ENCODE results near the gene LARP6.
"Not testable (repeated sequence)": the region's sequence is repeated elsewhere in the genome, so short reads cannot be mapped to it uniquely, and the experiment has no call there.

The LARP6 gene

GRCh38 chr15:70829371-70830166, 24.4 kb downstream of the LARP6 start:
- peaks cover 12% of the 10 kb centered on the region for H3K4me1 Mint-ChIP-seq (ENCODE audit: low read depth)
- no peak overlapping the region for H3K4me3 Mint-ChIP-seq
- intact Hi-C loops (cut with micrococcal nuclease), result loop anchor here (5.0 kb wide), 1 partner anchor 613 kb away; no protein-coding TSS in a partner anchor
- H3K27me3 Mint-ChIP-seq, result no peaks in the 10 kb centered on the region
- H3K27ac Mint-ChIP-seq, result no peak overlapping the region
- H3K9me3 Mint-ChIP-seq, result no peaks in the 10 kb centered on the region
- H3K36me3 Mint-ChIP-seq (ENCODE audit: low read depth), result no peaks in the 10 kb centered on the region

GRCh38 chr15:70827721-70828120, 26.2 kb downstream of the LARP6 start:
- Mint-ChIP-seq H3K4me3 (no peak overlapping the region), H3K4me1 (ENCODE audit: low read depth) (peaks cover 12% of the 10 kb centered on the region), H3K27me3 (peaks cover 3% of the 10 kb centered on the region), H3K27ac (no peak overlapping the region), H3K9me3 (no peaks in the 10 kb centered on the region), H3K36me3 (ENCODE audit: low read depth) (no peaks in the 10 kb centered on the region)
- intact Hi-C loops (cut with micrococcal nuclease), result loop anchor here (5.0 kb wide), 1 partner anchor 615 kb away; no protein-coding TSS in a partner anchor

DNA sequence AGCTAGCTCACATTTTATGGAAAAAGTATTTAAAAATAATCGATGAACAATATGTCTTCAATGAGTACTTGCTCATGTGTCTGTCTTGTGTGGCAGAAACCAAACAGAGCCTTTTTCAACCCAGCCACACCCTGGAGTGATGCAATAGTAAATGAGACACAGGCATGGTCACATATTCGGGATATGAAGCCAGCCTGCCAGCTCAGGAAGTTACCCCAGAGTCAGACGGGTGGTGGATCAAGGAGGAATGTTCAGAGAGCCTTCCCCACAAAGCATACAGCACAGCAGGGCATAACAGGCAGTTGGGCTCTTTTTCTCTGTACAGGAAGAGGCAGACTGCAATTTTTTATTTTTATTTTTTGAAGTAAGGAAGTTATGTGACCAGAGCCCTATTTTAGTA, 27.3 kb downstream of the LARP6 start:
- H3K27me3 Mint-ChIP-seq, result peaks cover 3% of the 10 kb centered on the region
- no peak overlapping the region for H3K4me3 Mint-ChIP-seq
- intact Hi-C loops (cut with micrococcal nuclease), result loop anchor here (5.0 kb wide), 1 partner anchor 616 kb away; no protein-coding TSS in a partner anchor
- peaks cover 12% of the 10 kb centered on the region for H3K4me1 Mint-ChIP-seq (ENCODE audit: low read depth)
- H3K36me3 Mint-ChIP-seq (ENCODE audit: low read depth), result no peaks in the 10 kb centered on the region
- peak overlapping the region; percentile 21 for H3K27ac Mint-ChIP-seq
- H3K9me3 Mint-ChIP-seq, result no peaks in the 10 kb centered on the region

- Mint-ChIP-seq H3K4me3 (no peak overlapping the region), H3K27me3 (peaks cover 3% of the 10 kb centered on the region), H3K36me3 (ENCODE audit: low read depth) (no peaks in the 10 kb centered on the region), H3K9me3 (no peaks in the 10 kb centered on the region), H3K4me1 (ENCODE audit: low read depth) (peaks cover 12% of the 10 kb centered on the region), H3K27ac (peak overlapping the region; percentile 21)
- intact Hi-C loops (cut with micrococcal nuclease), result loop anchor here (5.0 kb wide), 1 partner anchor 616 kb away; no protein-coding TSS in a partner anchor
Observed at GRCh38 chr15:70825841-70826240, 28.1 kb downstream of the LARP6 start.

DNA sequence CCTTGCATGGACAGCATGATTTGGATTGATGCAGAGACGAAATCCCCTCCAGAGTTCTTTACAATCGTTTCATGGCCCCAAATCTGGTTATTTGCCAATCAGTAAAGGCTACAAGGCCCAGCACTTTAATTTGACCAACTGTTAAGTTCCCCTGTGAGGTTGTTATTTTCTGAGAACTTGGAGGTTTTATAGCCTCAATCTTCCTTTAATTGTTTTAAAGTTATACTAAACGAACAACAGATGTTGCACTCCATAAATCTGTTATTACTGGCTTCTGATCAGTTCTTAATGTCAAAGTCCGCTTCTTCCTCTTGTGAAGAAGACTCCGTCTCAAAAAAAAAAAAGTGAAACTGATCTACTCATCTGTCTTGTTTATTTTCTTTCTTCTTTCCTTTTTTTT, 30.8 kb downstream of the LARP6 start:
- intact Hi-C loops (cut with micrococcal nuclease), result no loop called here
- H3K4me3 Mint-ChIP-seq, result no peak overlapping the region
- no peak overlapping the region for H3K27ac Mint-ChIP-seq
- H3K9me3 Mint-ChIP-seq, result no peaks in the 10 kb centered on the region
- no peaks in the 10 kb centered on the region for H3K36me3 Mint-ChIP-seq (ENCODE audit: low read depth)
- peaks cover 12% of the 10 kb centered on the region for H3K4me1 Mint-ChIP-seq (ENCODE audit: low read depth)
- H3K27me3 Mint-ChIP-seq, result peaks cover 3% of the 10 kb centered on the region

DNA sequence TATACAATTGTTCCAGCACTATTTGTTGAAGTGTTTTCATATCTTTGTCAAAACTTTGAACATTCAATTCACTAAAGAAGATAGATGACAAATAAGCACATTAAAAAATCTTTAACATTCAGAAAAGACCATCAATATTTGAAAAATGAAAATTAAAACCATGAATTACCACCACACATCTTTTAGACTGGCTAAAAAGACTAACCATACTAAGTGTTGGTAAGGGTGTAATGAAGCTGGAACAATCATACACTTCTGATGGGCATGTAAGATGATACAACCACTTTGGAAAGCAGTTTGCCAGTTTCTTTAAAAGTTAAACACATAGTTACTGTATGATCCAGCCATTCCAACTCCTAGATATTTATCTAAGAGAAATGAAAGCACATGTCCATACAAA, 33.7 kb downstream of the LARP6 start:
- Mint-ChIP-seq H3K27ac (no peak overlapping the region), H3K27me3 (peaks cover 3% of the 10 kb centered on the region), H3K36me3 (ENCODE audit: low read depth) (no peaks in the 10 kb centered on the region), H3K9me3 (no peaks in the 10 kb centered on the region), H3K4me3 (no peak overlapping the region), H3K4me1 (ENCODE audit: low read depth) (no peaks in the 10 kb centered on the region)
- intact Hi-C loops (cut with micrococcal nuclease), result no loop called here

- Mint-ChIP-seq H3K4me1 (ENCODE audit: low read depth) (no peaks in the 10 kb centered on the region), H3K4me3 (no peak overlapping the region), H3K27ac (no peak overlapping the region)
Observed at GRCh38 chr15:70818580-70818979, 35.4 kb downstream of the LARP6 start.

GRCh38 chr15:70817266-70817665, 36.7 kb downstream of the LARP6 start:
- Mint-ChIP-seq H3K4me1 (ENCODE audit: low read depth) (no peaks in the 10 kb centered on the region), H3K9me3 (no peaks in the 10 kb centered on the region), H3K36me3 (ENCODE audit: low read depth) (no peaks in the 10 kb centered on the region), H3K27ac (no peak overlapping the region), H3K27me3 (no peaks in the 10 kb centered on the region), H3K4me3 (no peak overlapping the region)
- intact Hi-C loops (cut with micrococcal nuclease), result no loop called here

More at GRCh38 chr15:70818580-70818979, 35.4 kb downstream of the LARP6 start:
- Mint-ChIP-seq H3K27me3 (peaks cover 2% of the 10 kb centered on the region), H3K9me3 (no peaks in the 10 kb centered on the region), H3K36me3 (ENCODE audit: low read depth) (no peaks in the 10 kb centered on the region)
- intact Hi-C loops (cut with micrococcal nuclease), result no loop called here

DNA sequence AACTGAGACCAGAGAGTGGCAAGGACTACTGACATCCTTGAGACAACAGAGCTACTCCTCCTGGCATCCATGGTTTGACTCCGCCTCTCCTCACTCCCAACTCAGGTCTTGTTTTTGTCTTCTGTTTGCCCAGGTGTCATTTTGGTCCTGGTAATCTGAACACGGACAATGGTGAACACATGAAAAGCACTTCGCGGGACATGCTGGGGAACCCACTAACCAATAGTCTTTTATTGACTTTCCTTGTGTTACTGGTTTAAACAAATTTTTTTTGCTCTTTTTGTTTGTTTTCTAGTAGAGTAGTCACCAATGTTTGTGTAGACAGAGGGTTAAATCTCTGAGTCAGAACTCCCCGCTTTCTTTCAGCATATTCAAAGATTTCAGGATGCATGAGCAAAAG, 38.4 kb downstream of the LARP6 start:
- no peaks in the 10 kb centered on the region for H3K9me3 Mint-ChIP-seq

GRCh38 chr15:70815011-70815410, 38.9 kb downstream of the LARP6 start:
- H3K9me3 Mint-ChIP-seq; H3K27me3 Mint-ChIP-seq; H3K36me3 Mint-ChIP-seq (ENCODE audit: low read depth); H3K4me1 Mint-ChIP-seq (ENCODE audit: low read depth); H3K4me3 Mint-ChIP-seq; H3K27ac Mint-ChIP-seq; intact Hi-C loops (cut with micrococcal nuclease): not testable (repeated sequence)

More for the DNA sequence above, 38.4 kb downstream of the LARP6 start:
- no peaks in the 10 kb centered on the region for H3K4me1 Mint-ChIP-seq (ENCODE audit: low read depth)
- no peaks in the 10 kb centered on the region for H3K36me3 Mint-ChIP-seq (ENCODE audit: low read depth)
- intact Hi-C loops (cut with micrococcal nuclease), result no loop called here
- H3K27ac Mint-ChIP-seq, result no peak overlapping the region
- H3K4me3 Mint-ChIP-seq, result no peak overlapping the region
- H3K27me3 Mint-ChIP-seq, result no peaks in the 10 kb centered on the region

DNA sequence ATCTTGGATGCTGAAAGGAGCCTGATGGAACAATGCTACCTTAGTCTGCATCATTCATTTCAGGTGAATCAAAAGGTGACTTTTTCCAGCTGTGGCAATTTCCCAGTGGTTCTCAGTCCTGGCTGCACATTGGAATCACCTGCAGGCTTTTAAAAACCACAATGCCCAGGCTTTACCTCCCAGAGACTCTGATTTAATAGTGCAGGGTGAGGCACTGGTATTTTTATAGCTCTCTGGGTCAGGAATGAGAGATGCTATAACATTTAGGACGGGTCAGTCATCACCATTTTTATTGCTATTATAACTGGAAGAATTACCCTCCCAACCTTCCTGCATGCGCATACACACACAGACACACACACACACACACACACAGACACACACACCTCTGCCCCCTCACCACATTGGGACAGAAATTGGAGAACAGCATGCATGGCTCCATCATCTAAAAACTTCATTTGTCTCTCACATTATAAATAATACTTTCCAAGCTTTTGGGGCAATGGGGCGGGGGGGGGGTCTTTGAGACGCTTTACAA, 41.1 kb downstream of the LARP6 start:
- Mint-ChIP-seq H3K4me3 (no peak overlapping the region), H3K4me1 (ENCODE audit: low read depth) (peaks cover under 1% of the 10 kb centered on the region), H3K9me3 (no peaks in the 10 kb centered on the region), H3K27ac (no peak overlapping the region), H3K27me3 (no peaks in the 10 kb centered on the region), H3K36me3 (ENCODE audit: low read depth) (no peaks in the 10 kb centered on the region)
- intact Hi-C loops (cut with micrococcal nuclease), result loop anchor here (1.0 to 5.0 kb wide), 2 partner anchors 133 to 1336 kb away; no protein-coding TSS in a partner anchor

- Mint-ChIP-seq H3K9me3 (no peaks in the 10 kb centered on the region), H3K27ac (no peak overlapping the region), H3K27me3 (no peaks in the 10 kb centered on the region), H3K36me3 (ENCODE audit: low read depth) (no peaks in the 10 kb centered on the region), H3K4me1 (ENCODE audit: low read depth) (peaks cover 19% of the 10 kb centered on the region), H3K4me3 (no peak overlapping the region)
- intact Hi-C loops (cut with micrococcal nuclease), result loop anchor here (5.0 kb wide), 1 partner anchor 1334 kb away; no protein-coding TSS in a partner anchor
Observed at GRCh38 chr15:70810916-70811578, 42.9 kb downstream of the LARP6 start.

GRCh38 chr15:70806992-70807712, 46.8 kb downstream of the LARP6 start:
- Mint-ChIP-seq H3K4me1 (ENCODE audit: low read depth) (peaks cover 19% of the 10 kb centered on the region), H3K4me3 (no peak overlapping the region), H3K9me3 (no peaks in the 10 kb centered on the region), H3K36me3 (ENCODE audit: low read depth) (no peaks in the 10 kb centered on the region), H3K27me3 (no peaks in the 10 kb centered on the region), H3K27ac (peak overlapping the region; percentile 20)
- intact Hi-C loops (cut with micrococcal nuclease), result loop anchor here (5.0 kb wide), 1 partner anchor 45 kb away; the partner anchor contains the start of gene UACA
